Caki2 (cell line): ENCODE measurements around the gene CTU2. TPM values are rescaled to one million over a fixed set of nuclear protein-coding genes. Genes with fewer than 3 reads are reported as not detected.

ENCODE experiments used
- DNase-seq: peaks from one replicate; pipeline ENCODE4 v3.0.0-alpha.2; 2015; ENCODE audit warnings: low read depth
- in situ Hi-C: cut with HindIII; loops from 2 replicates; pipeline ENCODE4 v1.10.0; 2016; ENCODE audit warnings: low sequenced_read_pairs, low pct_unique_long_range_greater_than_20kb, mixed read lengths
- total RNA-seq: library from RNA; depleted of rRNA; stranded (reverse); fragments of >200 nt; shearing (Covaris generic); gene quantifications from 2 replicates; pipeline ENCODE4 v1.2.3, GENCODE V29; 2014; ENCODE audit warnings: low replicate concordance

CTU2 gene
- total RNA-seq, 1 experiment from 2014 or later = 36.2 TPM

- DNase-seq = no peak
- in situ Hi-C loops = no loop called here
Observed at GRCh38 chr16:88721815-88722755, 15.8 kb downstream of the CTU2 start.

- in situ Hi-C loops = no loop called here
- no peak for DNase-seq
Observed at GRCh38 chr16:88722784-88723506, 16.6 kb downstream of the CTU2 start.

- DNase-seq = no peak
- in situ Hi-C loops = no loop called here
Observed at GRCh38 chr16:88723507-88723887, 17.2 kb downstream of the CTU2 start.

GRCh38 chr16:88723911-88724310 is 17.6 kb downstream of the CTU2 start:
- no peak for DNase-seq
- in situ Hi-C loops = no loop called here

GRCh38 chr16:88724855-88725555 is 18.7 kb downstream of the CTU2 start:
- in situ Hi-C loops = no loop called here
- no peak for DNase-seq

GRCh38 chr16:88725609-88726407 is 19.5 kb downstream of the CTU2 start:
- in situ Hi-C loops = no loop called here
- no peak for DNase-seq

GRCh38 chr16:88726408-88726749 is 20.1 kb downstream of the CTU2 start:
- no peak for DNase-seq
- in situ Hi-C loops = no loop called here

GRCh38 chr16:88726981-88727380 is 20.7 kb downstream of the CTU2 start:
- in situ Hi-C loops = no loop called here
- no peak for DNase-seq

- in situ Hi-C loops = no loop called here
- DNase-seq = no peak
Observed at GRCh38 chr16:88727871-88728270, 21.6 kb downstream of the CTU2 start.

- no peak for DNase-seq
- in situ Hi-C loops = no loop called here
Observed at GRCh38 chr16:88730632-88731607, 24.6 kb downstream of the CTU2 start.

- peak; percentile 43 for DNase-seq
- in situ Hi-C loops = no loop called here
Observed at GRCh38 chr16:88731699-88732098, 25.4 kb downstream of the CTU2 start.

- DNase-seq = no peak
- in situ Hi-C loops = no loop called here
Observed at GRCh38 chr16:88732172-88732960, 26.1 kb downstream of the CTU2 start.

GRCh38 chr16:88732961-88733294 is 26.6 kb downstream of the CTU2 start:
- in situ Hi-C loops = no loop called here
- no peak for DNase-seq

- in situ Hi-C loops = no loop called here
- DNase-seq = no peak
Observed at GRCh38 chr16:88733630-88734360, 27.5 kb downstream of the CTU2 start.

- in situ Hi-C loops = no loop called here
- no peak for DNase-seq
Observed at GRCh38 chr16:88734361-88734728, 28.0 kb downstream of the CTU2 start.

- DNase-seq = no peak
- in situ Hi-C loops = no loop called here
Observed at GRCh38 chr16:88735121-88735520, 28.8 kb downstream of the CTU2 start.
